Astrocyte (in vitro differentiated cells and primary cell): ENCODE data around the gene TBC1D8. TPM values are rescaled to one million over a fixed set of nuclear protein-coding genes. Genes with fewer than 3 reads are reported as not detected.

Source experiments
- DNase-seq: peaks from one replicate; pipeline ENCODE4 v3.0.0-alpha.2; 2010; ENCODE audit warnings: low read depth
- FAIRE-seq: peaks from 2 replicates; lab custom pipeline; 2011; peaks lifted over from hg19 to GRCh38; lab: Jason Lieb, UNC
- H2AFZ ChIP-seq: 2 replicates; pipeline ENCODE4 v1.6.0; 2012; ENCODE audit warnings: low read depth, low read length, inconsistent platforms
- H3K27ac ChIP-seq: 2 replicates; pipeline ENCODE4 v1.5.1; 2011; ENCODE audit warnings: low read depth, low read length, inconsistent platforms
- H3K27me3 ChIP-seq: 2 replicates; pipeline ENCODE4 v1.6.0; 2011; ENCODE audit warnings: low read length, inconsistent platforms; ENCODE audit not compliant: insufficient read depth
- H3K36me3 ChIP-seq: 2 replicates; pipeline ENCODE4 v1.5.1; 2011; ENCODE audit warnings: low read length, inconsistent platforms; ENCODE audit not compliant: insufficient read depth
- H3K4me1 ChIP-seq: 2 replicates; pipeline ENCODE4 v1.5.1; 2011; ENCODE audit warnings: low read length, inconsistent platforms; ENCODE audit not compliant: insufficient read depth
- H3K4me2 ChIP-seq: 2 replicates; pipeline ENCODE4 v1.6.0; 2012; ENCODE audit warnings: low read length, inconsistent platforms
- H3K4me3 ChIP-seq: 2 replicates; pipeline ENCODE4 v1.5.1; 2011; ENCODE audit warnings: low read depth, mild to moderate bottlenecking, low read length, inconsistent platforms; ENCODE audit not compliant: insufficient read depth
- H3K79me2 ChIP-seq: 2 replicates; pipeline ENCODE4 v1.6.0; 2012; ENCODE audit warnings: mild to moderate bottlenecking, low read length, inconsistent platforms; ENCODE audit not compliant: insufficient read depth
- H3K9ac ChIP-seq: 2 replicates; pipeline ENCODE4 v1.6.0; 2012; ENCODE audit warnings: mild to moderate bottlenecking, low read length, inconsistent platforms
- H3K9me3 ChIP-seq: 2 replicates; pipeline ENCODE4 v1.5.1; 2012; ENCODE audit warnings: low read depth, mild to moderate bottlenecking, low read length, inconsistent platforms; ENCODE audit not compliant: insufficient read depth
- H4K20me1 ChIP-seq: 2 replicates; pipeline ENCODE4 v1.6.0; 2012; ENCODE audit warnings: low read length, inconsistent platforms; ENCODE audit not compliant: insufficient read depth
- H3K27ac Mint-ChIP-seq: one replicate; pipeline ENCODE4 v1.8.0; 2021; ENCODE audit warnings: mild to moderate bottlenecking, mixed read lengths; ENCODE audit not compliant: unreplicated experiment
- H3K27me3 Mint-ChIP-seq: one replicate; pipeline ENCODE4 v1.8.0; 2021; ENCODE audit warnings: low read depth, mixed read lengths; ENCODE audit not compliant: unreplicated experiment
- H3K36me3 Mint-ChIP-seq: one replicate; pipeline ENCODE4 v1.8.0; 2021; ENCODE audit warnings: low read depth, mixed read lengths; ENCODE audit not compliant: unreplicated experiment
- H3K4me1 Mint-ChIP-seq: one replicate; pipeline ENCODE4 v1.8.0; 2021; ENCODE audit warnings: low read depth, mixed read lengths; ENCODE audit not compliant: unreplicated experiment
- H3K4me3 Mint-ChIP-seq: one replicate; pipeline ENCODE4 v1.8.0; 2021; ENCODE audit warnings: mild to moderate bottlenecking, moderate library complexity, mixed read lengths; ENCODE audit not compliant: unreplicated experiment
- H3K9me3 Mint-ChIP-seq: one replicate; pipeline ENCODE4 v1.8.0; 2021; ENCODE audit warnings: mild to moderate bottlenecking, mixed read lengths; ENCODE audit not compliant: unreplicated experiment
- EZH2 ChIP-seq: IDR thresholded peaks from 2 replicates; pipeline ENCODE4 v1.6.1; 2012; ENCODE audit warnings: mild to moderate bottlenecking, low read length, inconsistent platforms; ENCODE audit not compliant: insufficient read depth
- total RNA-seq: library from RNA; stranded (reverse); gene quantifications from 2 replicates; pipeline ENCODE4 v1.2.1, GENCODE V29; 2021
- TF ChIP-seq, protein P1 (sequence below): IDR thresholded peaks from 2 replicates; pipeline ENCODE4 v1.5.1; 2011; ENCODE audit warnings: low read depth, mild to moderate bottlenecking, inconsistent platforms, low read length, moderate library complexity; ENCODE audit not compliant: insufficient read depth

The TBC1D8 gene
- total RNA-seq, 1 donor from 2014 or later = 2.4 TPM

- no peak overlapping the region for H3K9ac ChIP-seq
- no peak for FAIRE-seq
- Mint-ChIP-seq H3K27ac (no peak overlapping the region), H3K4me3 (no peak overlapping the region), H3K27me3 (peaks cover 16% of the 10 kb centered on the region), H3K9me3 (peaks cover 1% of the 10 kb centered on the region), H3K36me3 (peaks cover 13% of the 10 kb centered on the region), H3K4me1 (no peaks in the 10 kb centered on the region)
- H3K4me2 ChIP-seq = no peak overlapping the region
- H3K27ac ChIP-seq = no peak overlapping the region
- H3K9me3 ChIP-seq = no peaks in the 10 kb centered on the region
- H3K79me2 ChIP-seq = no peaks in the 10 kb centered on the region
- no peaks in the 10 kb centered on the region for H3K27me3 ChIP-seq
- no peaks in the 10 kb centered on the region for H3K4me1 ChIP-seq
- no peak for DNase-seq
- H3K4me3 ChIP-seq = no peak overlapping the region
- H2AFZ ChIP-seq = no peak overlapping the region
- TF ChIP-seq, protein P1, sequence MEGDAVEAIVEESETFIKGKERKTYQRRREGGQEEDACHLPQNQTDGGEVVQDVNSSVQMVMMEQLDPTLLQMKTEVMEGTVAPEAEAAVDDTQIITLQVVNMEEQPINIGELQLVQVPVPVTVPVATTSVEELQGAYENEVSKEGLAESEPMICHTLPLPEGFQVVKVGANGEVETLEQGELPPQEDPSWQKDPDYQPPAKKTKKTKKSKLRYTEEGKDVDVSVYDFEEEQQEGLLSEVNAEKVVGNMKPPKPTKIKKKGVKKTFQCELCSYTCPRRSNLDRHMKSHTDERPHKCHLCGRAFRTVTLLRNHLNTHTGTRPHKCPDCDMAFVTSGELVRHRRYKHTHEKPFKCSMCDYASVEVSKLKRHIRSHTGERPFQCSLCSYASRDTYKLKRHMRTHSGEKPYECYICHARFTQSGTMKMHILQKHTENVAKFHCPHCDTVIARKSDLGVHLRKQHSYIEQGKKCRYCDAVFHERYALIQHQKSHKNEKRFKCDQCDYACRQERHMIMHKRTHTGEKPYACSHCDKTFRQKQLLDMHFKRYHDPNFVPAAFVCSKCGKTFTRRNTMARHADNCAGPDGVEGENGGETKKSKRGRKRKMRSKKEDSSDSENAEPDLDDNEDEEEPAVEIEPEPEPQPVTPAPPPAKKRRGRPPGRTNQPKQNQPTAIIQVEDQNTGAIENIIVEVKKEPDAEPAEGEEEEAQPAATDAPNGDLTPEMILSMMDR = no peak
- TF ChIP-seq EZH2 = no peak
- peaks cover 8% of the 10 kb centered on the region for H3K36me3 ChIP-seq
- H4K20me1 ChIP-seq = no peaks in the 10 kb centered on the region
Measured at GRCh38 chr2:100969998-100970397, 181.2 kb downstream of the TBC1D8 start.

DNA sequence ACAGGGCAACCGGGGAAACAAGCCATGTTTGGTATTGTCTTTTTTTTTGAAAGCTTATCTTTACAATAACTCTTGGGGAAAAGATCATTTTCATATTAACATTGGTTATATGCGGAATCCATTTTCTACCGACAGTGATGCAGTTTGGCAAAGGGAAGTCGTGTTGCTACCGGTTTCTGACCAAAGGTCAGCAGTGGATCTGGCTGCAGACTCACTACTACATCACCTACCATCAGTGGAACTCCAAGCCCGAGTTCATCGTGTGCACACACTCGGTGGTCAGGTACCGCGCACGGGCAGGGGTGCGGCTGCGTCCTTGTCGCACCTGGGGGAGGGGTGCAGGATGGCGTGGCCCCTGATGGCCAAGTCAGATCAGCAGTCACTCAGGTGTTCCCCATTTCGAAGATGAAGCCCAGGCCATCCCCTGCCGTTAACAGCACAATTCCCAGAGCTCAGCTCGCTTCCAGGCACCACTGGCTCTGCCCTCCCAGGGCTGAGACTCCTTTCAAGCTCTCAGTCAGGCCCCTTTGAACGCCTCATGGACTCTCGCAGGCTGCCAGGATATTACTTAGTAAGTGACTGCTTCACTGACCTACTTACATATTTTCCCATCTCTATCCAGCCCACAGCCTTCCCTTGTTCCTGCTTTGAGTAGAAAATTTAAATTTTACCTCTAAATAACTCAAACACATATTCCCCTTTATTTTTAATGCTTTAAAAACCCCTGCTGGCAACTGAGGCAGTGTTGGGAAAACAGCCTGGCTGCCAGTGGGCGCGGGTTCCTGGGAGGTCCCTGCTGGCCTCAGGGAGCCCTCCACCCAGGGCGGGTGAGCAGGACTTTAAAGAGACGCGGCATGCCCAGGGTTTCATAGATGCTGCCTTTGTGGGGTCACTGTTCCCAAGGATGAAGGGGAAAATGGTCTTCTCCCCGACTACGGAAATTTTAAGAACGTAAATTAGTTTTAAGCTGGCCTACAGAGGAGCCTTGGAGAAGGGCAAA lies 182.7 kb downstream of the TBC1D8 start:
- Mint-ChIP-seq H3K4me1 (no peaks in the 10 kb centered on the region), H3K27ac (no peak overlapping the region), H3K9me3 (peaks cover 1% of the 10 kb centered on the region), H3K36me3 (peaks cover 9% of the 10 kb centered on the region), H3K27me3 (peaks cover 16% of the 10 kb centered on the region), H3K4me3 (no peak overlapping the region)
- Histone ChIP-seq H3K4me2 (no peak overlapping the region), H3K79me2 (no peaks in the 10 kb centered on the region), H3K27me3 (no peaks in the 10 kb centered on the region), H3K27ac (no peak overlapping the region), H3K9ac (no peak overlapping the region), H3K4me1 (no peaks in the 10 kb centered on the region), H3K4me3 (no peak overlapping the region), H4K20me1 (no peaks in the 10 kb centered on the region), H2AFZ (no peak overlapping the region), H3K9me3 (no peaks in the 10 kb centered on the region), H3K36me3 (peaks cover 8% of the 10 kb centered on the region)
- TF ChIP-seq, protein P1 = no peak
- no peak for TF ChIP-seq EZH2
- DNase-seq (no peak), FAIRE-seq (no peak)

DNA sequence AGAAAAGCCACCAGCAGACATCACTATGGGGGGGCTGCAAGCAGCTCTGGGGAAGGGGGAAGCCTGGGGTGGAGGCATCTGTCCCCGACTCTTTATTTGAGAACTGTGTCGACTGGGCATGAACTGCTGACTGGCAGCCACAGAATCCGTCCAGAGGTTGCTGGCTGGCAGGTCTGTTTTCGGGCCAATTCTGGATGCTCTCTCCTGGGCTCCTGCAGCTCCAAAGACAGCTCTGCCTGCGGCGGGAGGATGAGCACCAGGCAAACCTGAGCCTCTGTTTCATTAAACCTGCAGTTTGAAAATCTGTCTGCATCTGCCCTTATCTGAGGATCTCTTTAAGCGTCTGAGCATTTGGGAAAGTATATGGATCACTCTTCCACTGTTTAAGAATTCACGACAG lies 183.5 kb downstream of the TBC1D8 start:
- no peak overlapping the region for H2AFZ ChIP-seq
- Mint-ChIP-seq H3K4me3 (no peak overlapping the region), H3K27me3 (peaks cover 14% of the 10 kb centered on the region), H3K9me3 (peaks cover 1% of the 10 kb centered on the region), H3K4me1 (no peaks in the 10 kb centered on the region), H3K36me3 (peaks cover 6% of the 10 kb centered on the region), H3K27ac (no peak overlapping the region)
- no peak overlapping the region for H3K4me3 ChIP-seq
- DNase-seq (no peak), FAIRE-seq (no peak)
- no peak for TF ChIP-seq EZH2
- TF ChIP-seq, protein P1 = no peak
- H3K4me2 ChIP-seq = no peak overlapping the region
- H3K36me3 ChIP-seq = peaks cover 8% of the 10 kb centered on the region
- no peaks in the 10 kb centered on the region for H3K79me2 ChIP-seq
- no peaks in the 10 kb centered on the region for H3K4me1 ChIP-seq
- H3K27ac ChIP-seq = no peak overlapping the region
- H3K9ac ChIP-seq = no peak overlapping the region
- H3K27me3 ChIP-seq = no peaks in the 10 kb centered on the region
- H3K9me3 ChIP-seq = no peaks in the 10 kb centered on the region
- H4K20me1 ChIP-seq = no peaks in the 10 kb centered on the region
